HG02763 (cell line): Measurements from ENCODE around the gene PTPN4.
A peak's percentile ranks its signal among the peaks of the same experiment; 100 is the strongest.
"Not testable (repeated sequence)": the region's sequence is repeated elsewhere in the genome, so short reads cannot be mapped to it uniquely, and the experiment has no call there.

Source experiments
- ATAC-seq: cut with Tn5 transposase; IDR thresholded peaks from one replicate; pipeline ENCODE4 v1.9.1; 2021; ENCODE audit warnings: mild to moderate bottlenecking, moderate library complexity; ENCODE audit not compliant: unreplicated experiment

PTPN4 gene

GRCh38 chr2:119939915-119940314 lies 180.2 kb downstream of the PTPN4 start:
- ATAC-seq = no peak

GRCh38 chr2:119940856-119941255 lies 181.1 kb downstream of the PTPN4 start:
- no peak for ATAC-seq

GRCh38 chr2:119941388-119941787 lies 181.7 kb downstream of the PTPN4 start:
- no peak for ATAC-seq

GRCh38 chr2:119941981-119942513 lies 182.3 kb downstream of the PTPN4 start:
- no peak for ATAC-seq

- no peak for ATAC-seq
Observed at GRCh38 chr2:119943058-119943457, 183.3 kb downstream of the PTPN4 start.

- ATAC-seq = no peak
Observed at GRCh38 chr2:119947535-119947934, 187.8 kb downstream of the PTPN4 start.

- no peak for ATAC-seq
Observed at GRCh38 chr2:119950966-119951365, 191.2 kb downstream of the PTPN4 start.

- no peak for ATAC-seq
Observed at GRCh38 chr2:119958670-119959268, 199.0 kb downstream of the PTPN4 start.

GRCh38 chr2:119960821-119961220 lies 201.1 kb downstream of the PTPN4 start:
- no peak for ATAC-seq

GRCh38 chr2:119981896-119982295 lies 222.2 kb downstream of the PTPN4 start:
- ATAC-seq = no peak

GRCh38 chr2:119982506-119982905 lies 222.8 kb downstream of the PTPN4 start:
- ATAC-seq = no peak

GRCh38 chr2:119983108-119983507 lies 223.4 kb downstream of the PTPN4 start:
- no peak for ATAC-seq

GRCh38 chr2:119996148-119996547 lies 236.4 kb downstream of the PTPN4 start:
- ATAC-seq = no peak

GRCh38 chr2:119996896-119997891 lies 237.5 kb downstream of the PTPN4 start:
- ATAC-seq = not testable (repeated sequence)

GRCh38 chr2:120001471-120001870 lies 241.7 kb downstream of the PTPN4 start:
- no peak for ATAC-seq

- no peak for ATAC-seq
Observed at GRCh38 chr2:120004254-120004653, 244.5 kb downstream of the PTPN4 start.

- peak; percentile 88 for ATAC-seq
Observed at GRCh38 chr2:120005834-120006521, 246.3 kb downstream of the PTPN4 start.

GRCh38 chr2:120007851-120008250 lies 248.1 kb downstream of the PTPN4 start:
- no peak for ATAC-seq

GRCh38 chr2:120012363-120012762 lies 252.6 kb downstream of the PTPN4 start:
- no peak for ATAC-seq

- peak; percentile 96 for ATAC-seq
Observed at GRCh38 chr2:120012771-120013596, 253.3 kb downstream of the PTPN4 start, which contains the start of gene EPB41L5. TSS of gene EPB41L5 (plus strand) at chr2:120013077. CDS start at chr2:120019085, 6,008 bp downstream.
